GM12864 (cell line): Measurements from ENCODE around the gene MTSS2.

Source experiments
- DNase-seq: peaks from one replicate; pipeline ENCODE4 v3.0.0-alpha.2; 2011; ENCODE audit warnings: low read depth
- H3K4me3 ChIP-seq: 2 replicates; pipeline ENCODE4 v1.5.1; 2011; ENCODE audit warnings: mild to moderate bottlenecking, low read depth, low read length, control low read depth
- TF ChIP-seq, protein P1 (sequence below): IDR thresholded peaks from 2 replicates; pipeline ENCODE4 v1.5.1; 2011; ENCODE audit warnings: low read depth, mild to moderate bottlenecking, moderate library complexity, low read length, control low read depth, inconsistent platforms; ENCODE audit errors: missing control alignments

MTSS2 gene

DNA sequence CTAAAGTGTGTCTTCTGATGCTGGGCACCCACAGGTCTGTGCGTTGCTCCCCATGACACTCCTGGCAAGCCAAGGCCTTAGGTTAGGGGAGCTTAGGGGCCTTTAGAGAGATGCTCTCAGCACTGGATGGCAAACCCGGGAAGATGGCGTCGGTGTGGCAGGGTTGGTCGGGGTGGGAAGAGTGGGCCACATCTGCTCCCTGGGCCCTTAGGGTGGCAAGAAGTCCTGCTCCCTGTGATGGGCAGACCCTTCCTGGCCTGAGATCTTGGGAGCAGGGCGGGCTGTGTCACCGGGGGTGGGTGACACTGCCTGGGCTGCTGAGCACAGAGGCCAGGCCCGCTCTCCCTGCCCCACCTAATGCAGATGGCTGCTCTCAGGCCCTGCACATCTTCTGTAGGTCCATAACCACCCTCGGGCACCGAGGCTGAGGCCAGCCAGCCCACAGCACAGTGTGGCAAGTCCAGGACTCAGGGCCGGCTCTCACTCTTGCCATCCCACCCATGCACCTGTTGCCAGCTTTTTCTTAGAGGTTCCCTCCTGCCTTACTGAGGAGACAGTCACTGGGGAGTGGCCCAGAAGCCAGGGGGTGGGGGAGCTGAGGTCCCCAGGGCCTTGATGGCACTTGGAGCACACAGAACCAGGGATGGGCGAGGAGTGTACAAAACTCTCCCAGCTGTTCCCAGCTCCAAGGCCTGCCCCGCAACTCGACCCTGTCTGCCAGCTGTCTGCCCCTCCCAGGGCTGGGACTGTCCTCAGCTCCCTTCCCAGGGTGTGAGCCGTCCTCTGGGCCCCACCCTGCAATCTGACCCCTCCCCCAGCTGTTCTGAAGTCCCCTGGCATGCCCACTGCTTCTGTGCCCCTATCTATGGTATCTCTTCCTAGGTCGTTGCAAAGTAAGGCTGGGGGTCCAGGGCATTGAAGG lies 4.4 kb upstream of the MTSS2 start:
- DNase-seq, result no peak
- TF ChIP-seq, protein P1, sequence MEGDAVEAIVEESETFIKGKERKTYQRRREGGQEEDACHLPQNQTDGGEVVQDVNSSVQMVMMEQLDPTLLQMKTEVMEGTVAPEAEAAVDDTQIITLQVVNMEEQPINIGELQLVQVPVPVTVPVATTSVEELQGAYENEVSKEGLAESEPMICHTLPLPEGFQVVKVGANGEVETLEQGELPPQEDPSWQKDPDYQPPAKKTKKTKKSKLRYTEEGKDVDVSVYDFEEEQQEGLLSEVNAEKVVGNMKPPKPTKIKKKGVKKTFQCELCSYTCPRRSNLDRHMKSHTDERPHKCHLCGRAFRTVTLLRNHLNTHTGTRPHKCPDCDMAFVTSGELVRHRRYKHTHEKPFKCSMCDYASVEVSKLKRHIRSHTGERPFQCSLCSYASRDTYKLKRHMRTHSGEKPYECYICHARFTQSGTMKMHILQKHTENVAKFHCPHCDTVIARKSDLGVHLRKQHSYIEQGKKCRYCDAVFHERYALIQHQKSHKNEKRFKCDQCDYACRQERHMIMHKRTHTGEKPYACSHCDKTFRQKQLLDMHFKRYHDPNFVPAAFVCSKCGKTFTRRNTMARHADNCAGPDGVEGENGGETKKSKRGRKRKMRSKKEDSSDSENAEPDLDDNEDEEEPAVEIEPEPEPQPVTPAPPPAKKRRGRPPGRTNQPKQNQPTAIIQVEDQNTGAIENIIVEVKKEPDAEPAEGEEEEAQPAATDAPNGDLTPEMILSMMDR, result no peak
- H3K4me3 ChIP-seq, result no peak overlapping the region

DNA sequence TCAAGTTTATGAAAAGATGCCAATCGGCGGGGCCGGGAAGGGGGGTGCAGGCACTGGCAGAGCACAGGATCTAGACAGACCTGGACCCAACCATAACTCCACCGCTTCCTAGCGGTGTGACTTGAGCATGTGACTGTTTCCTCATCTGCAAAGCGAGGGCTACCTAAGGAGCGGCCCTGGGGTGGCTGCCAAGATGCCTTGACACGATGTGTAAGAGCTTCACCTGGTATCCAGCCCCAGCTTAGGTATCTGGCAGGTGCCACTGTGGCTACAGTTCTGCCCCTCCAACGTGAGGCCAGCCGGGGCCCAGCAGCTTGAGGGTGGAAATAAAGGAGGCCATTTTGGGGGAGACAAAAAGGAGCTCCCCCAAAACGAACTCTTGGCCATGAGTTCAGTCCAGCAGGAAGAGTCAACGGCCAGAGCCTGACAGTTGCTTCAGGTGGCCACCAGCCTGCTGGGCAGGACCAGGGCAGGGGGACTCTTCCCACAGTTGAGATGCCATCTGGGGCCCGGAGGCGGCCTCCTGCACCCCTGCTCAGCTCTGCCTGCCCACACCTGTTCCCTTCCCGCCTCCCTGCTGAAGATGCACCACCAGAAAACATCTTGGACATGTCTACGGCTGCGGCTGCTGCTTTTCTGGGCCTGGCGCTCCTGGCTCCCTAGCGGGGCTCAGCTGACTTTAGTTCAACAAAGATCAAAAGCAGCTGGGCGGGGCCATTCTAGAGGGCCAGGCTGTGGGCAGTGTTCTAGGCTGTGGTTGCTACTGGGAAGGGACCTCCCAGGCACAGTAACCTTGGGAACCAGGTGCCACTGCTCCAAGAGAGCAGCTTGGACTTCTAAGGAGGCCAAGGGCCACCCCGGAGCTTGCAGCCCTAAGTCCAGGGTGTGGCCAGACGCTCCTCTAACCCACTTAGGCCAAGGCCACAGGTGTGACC lies 3.4 kb upstream of the MTSS2 start:
- H3K4me3 ChIP-seq, result no peak overlapping the region
- TF ChIP-seq, protein P1, result no peak
- DNase-seq, result no peak

DNA sequence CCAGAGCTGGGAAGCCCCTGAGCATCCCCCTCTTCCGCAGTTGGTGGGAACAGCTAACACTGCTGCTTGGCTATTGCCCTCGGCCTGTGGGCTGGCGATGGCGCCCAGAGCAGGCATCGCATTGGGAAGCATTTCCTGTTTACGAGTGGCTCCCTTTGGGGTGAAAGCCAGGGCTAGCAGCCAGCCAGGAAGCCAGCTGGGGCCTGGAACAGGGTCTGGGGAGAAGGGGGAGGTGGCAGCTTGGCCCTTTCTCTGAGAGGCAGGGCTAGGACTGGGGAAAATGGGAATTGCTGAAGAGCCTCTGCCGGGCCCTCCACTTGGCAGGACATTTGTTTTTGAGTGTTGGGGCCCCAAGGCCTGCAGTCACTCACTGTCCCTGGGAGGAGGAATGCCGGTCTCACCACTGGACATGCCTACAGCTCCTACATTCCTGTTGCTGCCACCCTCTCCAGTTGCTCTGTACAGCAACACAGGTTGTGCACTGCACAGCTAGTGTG lies 2.4 kb upstream of the MTSS2 start:
- no peak overlapping the region for H3K4me3 ChIP-seq
- TF ChIP-seq, protein P1, result no peak
- no peak for DNase-seq

DNA sequence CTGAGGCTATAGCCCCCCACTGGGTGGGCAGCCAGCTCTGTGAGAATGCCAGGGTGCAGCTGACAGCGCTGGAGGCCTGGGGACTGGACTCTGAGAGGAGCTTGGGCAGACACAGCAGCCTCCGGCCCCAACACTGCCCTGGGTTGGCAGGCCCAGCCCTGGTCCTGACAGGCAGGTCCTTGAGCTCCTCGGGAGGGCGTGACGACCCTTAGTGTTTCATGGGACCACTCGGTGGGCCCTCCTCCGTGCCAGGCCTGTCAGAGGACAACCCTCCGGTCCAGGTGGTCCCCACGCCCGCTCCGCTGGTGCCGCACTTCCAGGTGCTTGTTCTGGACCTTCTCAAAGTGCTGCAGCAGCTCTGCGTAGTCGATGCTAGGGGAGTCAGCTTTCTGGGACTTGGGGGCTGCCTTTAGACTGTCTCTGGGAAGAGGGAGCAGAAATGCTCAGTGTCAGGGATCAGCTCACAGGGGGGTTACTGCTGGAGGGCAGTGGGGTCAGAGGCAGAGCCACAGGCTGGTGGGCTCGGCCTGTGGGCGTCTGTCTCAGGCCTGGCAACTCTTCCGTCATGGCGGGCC lies 1.9 kb upstream of the MTSS2 start:
- TF ChIP-seq, protein P1, result no peak

DNA sequence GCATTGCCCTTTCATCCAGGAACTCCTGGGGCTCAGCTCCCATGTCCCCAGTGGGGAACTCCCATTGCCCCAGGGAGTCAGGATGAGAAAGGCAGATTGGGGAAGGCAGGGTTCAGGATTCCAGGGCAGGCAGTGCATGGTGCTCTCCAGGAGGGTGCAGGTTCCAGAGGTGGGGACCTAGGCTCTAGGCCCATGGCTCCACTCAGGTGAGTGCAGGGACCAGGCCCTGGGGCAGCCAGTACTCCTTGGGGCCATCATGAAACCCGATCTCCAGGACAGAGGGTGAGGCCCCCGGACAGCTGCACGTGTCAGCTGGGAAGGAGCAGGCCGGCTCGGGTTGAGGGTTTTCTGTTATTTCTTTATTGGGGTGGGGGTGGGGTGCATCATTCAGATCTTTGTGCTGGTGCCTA lies 1.3 kb upstream of the MTSS2 start:
- TF ChIP-seq, protein P1, result no peak
- no peak overlapping the region for H3K4me3 ChIP-seq
- DNase-seq, result no peak

More for the DNA sequence above, 1.9 kb upstream of the MTSS2 start:
- no peak overlapping the region for H3K4me3 ChIP-seq
- no peak for DNase-seq

DNA sequence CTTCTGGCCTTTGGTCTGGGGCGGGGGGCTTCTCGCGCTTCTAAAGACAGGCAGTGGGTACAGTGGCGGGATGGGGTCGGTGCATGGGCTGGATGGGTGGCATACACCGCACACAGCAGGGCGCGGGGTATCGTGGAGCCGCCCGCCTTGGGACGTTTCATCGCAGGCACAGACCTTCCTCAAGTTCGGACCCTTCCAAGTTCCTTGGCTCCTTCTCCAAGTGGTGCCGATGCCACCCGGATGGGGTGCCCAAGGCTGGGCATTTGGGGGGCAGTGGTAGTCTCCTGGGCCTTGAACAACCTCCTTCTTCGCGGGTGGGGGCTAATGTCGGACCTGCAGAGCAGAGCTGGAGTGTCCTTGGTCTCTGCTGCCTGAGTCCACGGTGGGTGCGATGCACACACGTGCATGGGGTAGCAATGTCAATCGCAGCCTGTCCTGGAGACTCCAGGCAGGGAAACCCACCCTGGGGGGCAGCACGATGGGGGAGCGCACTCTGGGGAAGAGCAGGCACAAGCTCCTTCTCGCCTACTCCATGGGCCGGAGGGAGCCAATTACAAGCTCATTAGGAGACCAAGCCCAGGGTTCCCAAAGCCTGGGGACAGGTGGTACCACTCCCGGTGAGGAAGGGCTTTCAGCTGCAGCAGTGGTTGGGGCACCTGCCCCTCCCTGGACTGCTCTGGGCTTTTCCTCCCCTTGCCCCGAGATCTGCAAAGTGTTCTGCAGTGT lies 686 bp upstream of the MTSS2 start:
- TF ChIP-seq, protein P1, result no peak
- DNase-seq, result no peak
- no peak overlapping the region for H3K4me3 ChIP-seq
